NCI-H1105 (cell line): ENCODE data around the gene C2orf92.
"Not testable (repeated sequence)": the region's sequence is repeated elsewhere in the genome, so short reads cannot be mapped to it uniquely, and the experiment has no call there.

Source experiments
- DNase-seq: peaks from one replicate; lab custom pipeline; 2025; lab: John Stamatoyannopoulos, UW

C2orf92 gene

GRCh38 chr2:97660044-97660774, 9.3 kb upstream of the C2orf92 start:
- DNase-seq = no peak

DNA sequence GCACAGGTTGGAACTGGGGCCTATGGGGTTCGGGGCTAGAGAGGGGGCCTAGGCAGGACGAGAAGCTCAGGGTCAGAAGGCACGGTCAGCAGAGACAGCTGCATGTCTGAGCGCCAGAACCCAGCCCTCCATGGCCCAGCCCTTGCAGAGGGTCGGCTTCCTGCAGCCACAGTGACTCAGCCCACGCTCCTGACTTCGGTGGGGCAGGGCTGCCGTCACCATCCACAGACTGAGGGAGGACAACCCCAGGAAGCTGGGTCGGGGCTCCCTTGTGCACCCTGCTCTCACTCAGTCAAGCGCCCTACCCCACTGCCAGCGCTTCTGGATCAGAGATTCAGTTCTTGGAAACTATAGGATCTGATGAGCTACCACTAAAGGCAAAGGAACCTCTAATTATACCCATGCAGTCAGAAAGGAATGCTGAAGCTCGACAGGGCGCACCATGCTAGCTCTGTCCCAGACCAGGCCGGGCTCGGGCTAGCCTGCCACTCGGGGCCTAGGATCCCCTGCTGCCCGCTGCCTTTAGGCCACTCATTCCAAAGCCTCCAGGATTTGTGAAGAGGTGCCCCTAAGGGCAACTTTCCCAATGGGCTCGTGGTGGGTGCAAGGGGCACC, 8.6 kb upstream of the C2orf92 start:
- no peak for DNase-seq

- DNase-seq = no peak
These were observed 7.6 kb upstream of the C2orf92 start for GRCh38 chr2:97661927-97662326.

DNA sequence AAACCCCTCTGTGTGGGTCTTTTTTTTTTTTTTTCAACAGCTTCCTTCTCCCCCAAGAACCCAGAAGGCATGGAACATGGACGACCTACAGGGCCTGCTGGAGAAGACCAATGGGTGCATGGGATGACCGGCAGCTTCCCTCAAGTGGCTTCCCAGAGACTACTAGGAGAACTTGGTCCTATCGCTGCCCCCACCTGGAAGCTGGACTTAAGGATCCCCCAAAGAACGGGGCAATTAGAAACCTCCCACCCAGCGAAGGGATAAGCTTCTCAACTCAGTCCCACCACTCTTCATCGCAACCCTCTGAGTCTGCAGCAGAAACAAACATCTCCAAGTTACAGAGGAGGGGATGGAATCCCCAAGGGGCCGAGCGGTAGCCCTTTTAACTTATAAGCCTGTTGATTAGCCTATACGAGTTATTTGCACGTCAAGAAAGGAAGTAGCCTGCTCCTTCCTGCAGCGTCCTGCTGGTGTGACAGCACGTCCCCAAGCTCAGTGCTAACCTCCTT, 7.1 kb upstream of the C2orf92 start:
- DNase-seq = no peak

DNA sequence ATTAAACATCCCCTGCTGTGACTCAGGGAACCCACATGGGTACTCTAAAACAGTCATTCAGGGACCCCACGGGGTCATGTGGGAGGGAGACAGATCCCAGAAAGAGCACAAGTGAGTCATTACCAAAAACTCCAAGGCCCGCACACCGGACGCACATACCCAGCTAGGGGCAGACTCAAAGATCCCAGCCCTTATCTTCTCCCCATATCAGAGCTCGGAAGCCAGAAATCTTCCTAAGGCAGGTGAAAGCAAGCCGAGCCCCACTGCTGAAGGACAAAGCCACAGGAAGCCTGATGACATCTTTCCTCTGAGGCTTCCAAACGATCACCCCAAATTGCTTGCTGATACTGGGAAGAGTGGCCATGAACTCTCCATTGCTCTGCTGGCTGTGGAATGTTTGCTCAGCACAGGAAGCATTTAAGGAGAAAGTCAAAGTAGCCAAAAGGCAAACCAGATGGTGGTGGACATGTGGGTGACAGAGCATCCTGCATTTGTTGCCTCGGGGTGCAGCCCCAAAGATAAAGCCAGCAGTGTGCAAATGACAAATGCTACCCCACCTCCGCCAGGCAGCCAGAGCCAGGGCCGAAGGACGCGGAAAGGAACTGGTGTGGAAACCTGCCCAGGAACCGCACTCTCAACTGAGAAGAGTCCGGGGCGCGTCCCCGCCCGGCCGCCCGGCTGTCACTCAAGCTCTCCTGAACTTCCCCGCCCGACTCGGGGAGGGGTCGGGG, 6.5 kb upstream of the C2orf92 start:
- DNase-seq = peak; percentile 45

DNA sequence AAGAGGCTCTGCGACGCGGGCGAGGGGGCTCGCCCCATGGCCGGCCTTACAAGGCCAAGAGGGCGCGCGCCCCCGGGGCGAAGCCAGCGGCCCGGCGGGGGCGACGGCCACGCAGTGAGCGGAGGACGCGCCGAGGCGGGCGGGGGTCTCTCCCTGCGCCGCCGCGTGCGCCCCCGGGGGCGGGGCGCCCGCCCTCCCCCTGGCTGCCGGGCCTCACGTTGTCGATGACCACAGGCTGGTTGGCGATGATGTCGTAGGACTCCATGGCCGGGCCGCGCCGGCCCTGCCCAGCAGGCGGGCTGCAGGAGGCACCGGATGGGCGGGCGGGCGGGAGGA, 5.9 kb upstream of the C2orf92 start:
- no peak for DNase-seq

DNA sequence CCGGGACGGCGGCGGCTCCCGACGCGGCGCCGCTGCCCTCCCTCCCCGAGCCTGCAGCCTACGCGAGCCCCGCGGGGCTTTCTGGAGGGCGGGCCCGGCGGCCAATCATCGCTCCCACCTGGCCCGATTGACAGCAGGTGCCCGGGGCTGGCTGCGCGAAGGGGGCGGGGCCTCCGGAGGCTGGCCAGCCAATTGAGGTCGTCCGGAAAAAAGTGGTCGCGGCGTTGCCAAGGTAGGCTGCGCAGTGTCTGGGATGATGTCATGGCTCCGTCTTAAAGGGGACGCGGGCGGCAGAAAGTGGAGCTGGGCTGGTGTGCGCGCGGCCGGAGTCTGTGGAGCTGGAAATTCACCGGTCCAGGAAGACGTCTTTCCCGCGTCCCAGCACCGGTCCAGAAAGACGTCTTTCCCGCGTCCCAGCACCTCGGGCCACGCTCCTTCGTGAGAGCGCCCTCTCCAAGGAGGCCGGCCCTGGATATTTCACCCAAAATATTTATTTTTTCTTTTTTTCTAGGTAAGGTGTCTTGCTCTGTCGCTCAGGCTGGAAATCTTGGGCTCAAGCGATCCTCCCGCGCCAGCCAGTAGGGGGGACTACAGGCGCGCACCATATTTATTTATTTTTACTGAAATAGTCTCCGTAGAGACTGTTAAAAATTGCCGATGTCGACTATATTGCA, 5.4 kb upstream of the C2orf92 start, which contains the start of gene ACTR1B:
Gene ACTR1B (minus strand): TSS at position 83 of the 674 bp plus-strand sequence. CDS start 154 bp downstream, outside the sequence.
- peak; percentile 96 for DNase-seq

GRCh38 chr2:97664636-97664970, 4.9 kb upstream of the C2orf92 start:
- peak; percentile 43 for DNase-seq

GRCh38 chr2:97670471-97670870, 958 bp downstream of the C2orf92 start:
- DNase-seq = no peak

DNA sequence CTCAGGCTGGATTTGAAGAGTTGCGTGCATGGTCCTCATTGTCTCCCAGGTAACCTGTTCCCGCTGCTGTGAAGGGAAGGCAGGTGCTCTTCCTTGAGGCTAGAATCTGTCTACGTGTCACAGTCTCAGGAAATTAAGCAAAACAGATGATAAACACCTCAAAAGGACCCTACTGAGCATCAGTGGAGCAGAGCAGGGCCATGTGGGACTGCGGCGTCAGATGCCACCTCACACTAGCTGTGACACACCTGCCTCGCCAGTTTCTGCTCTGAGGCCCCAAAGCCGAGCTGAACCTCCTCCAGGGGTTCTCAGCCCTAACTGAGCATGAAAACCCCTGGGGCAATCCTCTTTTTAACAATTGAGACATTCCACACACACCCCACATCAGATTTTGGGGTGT, 2.0 kb downstream of the C2orf92 start:
- DNase-seq = no peak

- not testable (repeated sequence) for DNase-seq
These were observed 3.2 kb downstream of the C2orf92 start for GRCh38 chr2:97672606-97673140.

DNA sequence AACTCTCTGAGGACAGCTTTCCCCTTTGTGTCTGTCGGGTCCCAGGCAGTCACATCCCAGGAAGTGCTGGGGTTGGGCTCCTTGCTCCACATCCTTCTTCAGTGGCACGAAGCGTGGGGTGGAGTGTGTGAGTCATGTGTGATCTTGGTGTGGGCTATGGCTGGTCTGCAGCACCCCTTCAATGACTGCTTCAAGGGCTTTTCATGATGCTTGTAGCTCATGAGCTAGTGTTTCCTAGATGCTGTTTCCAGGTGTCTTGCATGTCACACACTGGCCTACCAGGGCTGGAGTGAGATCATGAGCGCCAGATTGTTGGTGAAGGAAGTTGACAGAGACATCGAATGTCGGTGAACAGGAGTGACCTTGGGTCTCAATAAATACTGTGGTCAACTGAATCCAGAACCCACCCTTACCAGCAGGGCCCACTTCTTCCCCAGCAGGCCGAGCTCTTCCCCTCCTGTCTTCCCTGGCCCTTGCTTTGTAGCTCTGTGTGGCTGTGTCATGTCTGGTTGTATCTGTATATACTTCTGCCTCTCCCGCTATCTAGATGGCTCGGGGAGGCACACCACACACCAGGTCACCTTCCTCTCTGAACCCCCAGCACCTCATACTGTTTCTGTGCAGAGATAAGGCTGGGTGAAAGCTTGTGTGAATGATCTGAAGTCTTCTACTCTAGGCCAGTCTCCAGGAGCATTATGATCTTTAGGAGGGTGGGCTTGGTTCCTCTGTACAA, 3.8 kb downstream of the C2orf92 start:
- DNase-seq = no peak

DNA sequence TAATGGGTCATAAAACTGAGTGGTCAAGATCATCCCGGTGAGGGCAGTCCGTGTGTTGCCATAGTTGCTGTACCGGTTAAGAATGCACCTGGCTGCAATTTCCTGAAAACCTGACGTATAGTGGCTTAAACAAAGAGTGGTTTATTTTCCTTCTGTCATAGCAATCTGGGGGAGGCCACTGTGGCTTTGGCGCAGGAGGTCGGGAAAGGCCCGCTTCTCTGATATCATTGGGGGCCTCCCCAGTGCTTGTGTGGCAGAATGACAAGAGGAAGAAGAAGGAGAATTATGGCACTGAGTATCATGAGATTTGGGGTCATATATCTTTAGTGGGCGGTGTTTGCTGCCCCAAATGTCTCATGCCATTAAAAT, 4.4 kb downstream of the C2orf92 start:
- no peak for DNase-seq

GRCh38 chr2:97675430-97676113, 6.1 kb downstream of the C2orf92 start:
- DNase-seq = no peak

DNA sequence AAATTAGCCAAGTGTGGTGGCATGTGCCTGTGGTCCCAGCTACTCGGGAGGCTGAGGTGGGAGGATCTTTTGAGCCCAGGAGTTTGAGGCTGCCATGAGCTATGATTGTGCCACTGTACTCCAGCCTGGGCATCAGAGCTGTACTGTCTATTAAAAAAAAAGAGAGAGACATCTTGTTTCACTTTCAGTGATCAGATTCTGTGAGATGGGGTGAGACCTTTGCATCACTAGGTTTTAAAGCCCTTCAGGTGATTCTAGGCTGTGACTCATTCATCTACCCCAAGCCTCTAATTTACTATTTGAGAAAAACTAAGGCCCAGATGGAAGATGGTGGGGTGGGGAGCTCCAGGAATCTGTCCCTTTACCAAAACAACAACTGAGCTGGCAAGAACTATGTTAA, 7.1 kb downstream of the C2orf92 start:
- DNase-seq = no peak

DNA sequence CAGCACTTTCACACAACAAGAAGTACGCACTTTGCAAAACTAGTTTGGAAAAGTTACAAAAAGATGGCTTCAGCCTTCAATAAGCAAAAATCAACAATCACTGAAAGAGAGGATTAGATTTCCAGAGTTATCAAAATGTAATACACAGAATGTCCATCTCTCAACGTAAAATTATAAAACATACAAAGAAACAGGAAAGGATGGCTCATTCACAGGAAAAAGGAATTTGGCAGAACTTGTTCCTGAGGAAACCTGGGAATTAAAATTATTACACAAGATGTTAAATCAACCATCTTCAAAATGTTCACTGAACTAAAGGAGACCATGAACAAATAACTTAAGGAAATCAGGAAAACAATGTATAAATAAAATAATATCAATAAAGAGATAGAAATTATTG, 8.0 kb downstream of the C2orf92 start:
- DNase-seq = no peak

DNA sequence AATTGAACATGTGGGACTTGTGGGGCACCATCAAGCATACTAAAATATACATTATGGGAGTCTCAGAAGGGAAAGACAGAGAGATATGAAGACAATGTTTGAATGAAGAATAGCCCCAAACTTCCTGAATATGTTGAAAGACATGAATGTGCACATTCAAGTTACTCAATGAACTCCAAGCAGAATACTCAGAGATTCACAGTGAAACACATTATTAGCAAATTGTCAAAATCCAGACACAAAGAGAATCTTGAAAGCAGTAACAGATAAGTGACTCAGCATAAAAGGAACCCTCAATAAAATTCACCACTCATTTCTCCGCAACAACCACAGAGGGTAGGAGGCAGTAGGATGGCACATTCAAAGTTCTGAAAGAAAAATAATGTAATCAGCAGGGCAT, 8.8 kb downstream of the C2orf92 start:
- no peak for DNase-seq

- not testable (repeated sequence) for DNase-seq
These were observed 17.7 kb downstream of the C2orf92 start for GRCh38 chr2:97687235-97687634.

- no peak for DNase-seq
These were observed 18.7 kb downstream of the C2orf92 start for GRCh38 chr2:97688062-97688827.

- DNase-seq = no peak
These were observed 21.7 kb downstream of the C2orf92 start for GRCh38 chr2:97691166-97691565.
